Ovary (tissue), 3 donors: Measurements from ENCODE around the gene MRPL50.

Source experiments
- POLR2A ChIP-seq: fragments of 450-650 bp; IDR thresholded peaks from one replicate; pipeline ENCODE4 v1.6.1; 2017; ENCODE audit warnings: antibody characterized with exemption, mild to moderate bottlenecking, moderate library complexity
- TF ChIP-seq, protein P1 (sequence below), 3 donors: fragments of 450-650 bp in 2 of 3; fragments of 200-600 bp in 1 of 3; IDR thresholded peaks; one replicate each; pipeline versions ENCODE4 v1.5.1 to v1.8.0; 2016 to 2022; ENCODE audit warnings: antibody characterized with exemption in 3 of 3, mild to moderate bottlenecking in 1 of 3
- donor health status: DM: no; HTN: no; CAD: no.

DNA sequence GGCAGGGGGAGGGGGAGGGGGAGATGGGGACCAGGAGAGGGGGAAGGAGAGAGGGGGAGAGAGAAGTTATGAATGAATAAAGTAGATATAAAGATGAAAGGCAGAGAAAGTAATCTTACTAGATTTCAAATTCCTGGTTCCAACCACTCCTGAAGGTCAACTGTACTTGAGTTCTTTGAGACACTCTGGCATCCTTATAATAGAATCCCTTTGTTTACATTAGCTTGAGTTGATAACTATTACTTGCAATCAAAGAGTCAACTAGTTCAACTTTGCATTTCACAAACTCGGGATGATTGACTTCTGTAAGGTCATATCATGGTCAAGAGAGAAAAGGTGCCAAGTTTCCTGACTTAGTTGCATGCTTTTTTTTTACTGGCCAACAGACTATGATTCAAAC is 55.8 kb downstream of the MRPL50 start:
- TF ChIP-seq, protein P1, sequence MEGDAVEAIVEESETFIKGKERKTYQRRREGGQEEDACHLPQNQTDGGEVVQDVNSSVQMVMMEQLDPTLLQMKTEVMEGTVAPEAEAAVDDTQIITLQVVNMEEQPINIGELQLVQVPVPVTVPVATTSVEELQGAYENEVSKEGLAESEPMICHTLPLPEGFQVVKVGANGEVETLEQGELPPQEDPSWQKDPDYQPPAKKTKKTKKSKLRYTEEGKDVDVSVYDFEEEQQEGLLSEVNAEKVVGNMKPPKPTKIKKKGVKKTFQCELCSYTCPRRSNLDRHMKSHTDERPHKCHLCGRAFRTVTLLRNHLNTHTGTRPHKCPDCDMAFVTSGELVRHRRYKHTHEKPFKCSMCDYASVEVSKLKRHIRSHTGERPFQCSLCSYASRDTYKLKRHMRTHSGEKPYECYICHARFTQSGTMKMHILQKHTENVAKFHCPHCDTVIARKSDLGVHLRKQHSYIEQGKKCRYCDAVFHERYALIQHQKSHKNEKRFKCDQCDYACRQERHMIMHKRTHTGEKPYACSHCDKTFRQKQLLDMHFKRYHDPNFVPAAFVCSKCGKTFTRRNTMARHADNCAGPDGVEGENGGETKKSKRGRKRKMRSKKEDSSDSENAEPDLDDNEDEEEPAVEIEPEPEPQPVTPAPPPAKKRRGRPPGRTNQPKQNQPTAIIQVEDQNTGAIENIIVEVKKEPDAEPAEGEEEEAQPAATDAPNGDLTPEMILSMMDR (IDR thresholded peaks at IDR 0.05): no peak
- no peak for TF ChIP-seq POLR2A
